HepG2 (cell line): ENCODE data around the gene ADGRG1. TPM values are rescaled to one million over a fixed set of nuclear protein-coding genes. Genes with fewer than 3 reads are reported as not detected.

ENCODE experiments used
- ATAC-seq: fragments of 200-7000 bp; cut with Tn5 transposase; 3 replicates; pipeline ENCODE4 v1.9.1; 2020; ENCODE audit warnings: mild to moderate bottlenecking, moderate library complexity
- BruUV-seq: library from RNA; stranded (reverse); fragments of 400-500 nt; replicated peaks from 2 replicates; lab custom pipeline; 2021; lab: Mats Ljungman, UMichigan
- CTCF ChIA-PET: fragments of 300-600 bp; formaldehyde crosslinking; extraction: SDS; loops from one replicate; lab custom pipeline; 2021; ENCODE audit warnings: low total read pairs, inconsistent platforms, low intra/inter-chr PET ratio; lab: Yijun Ruan, JAX
- POLR2A ChIA-PET: fragments of 350-600 bp; sonication (Branson Sonifier 250); formaldehyde crosslinking; loops from one replicate; lab custom pipeline; 2020; ENCODE audit warnings: antibody characterized with exemption, inconsistent platforms; lab: Yijun Ruan, JAX
- DNase-seq: peaks from one replicate; pipeline ENCODE4 v3.0.0-alpha.2; 2015; ENCODE audit warnings: low spot score
- FAIRE-seq: peaks from 3 replicates; lab custom pipeline; 2011; peaks lifted over from hg19 to GRCh38; lab: Jason Lieb, UNC
- H2AFZ ChIP-seq: one replicate; pipeline ENCODE4 v1.6.1; 2011; ENCODE audit warnings: low read length, inconsistent platforms
- H3K27ac ChIP-seq: fragments of 300-600 bp; 3 replicates; pipeline ENCODE4 v1.8.0; 2011; ENCODE audit warnings: mixed run types, mild to moderate bottlenecking, mixed read lengths, low read length, inconsistent platforms; ENCODE audit not compliant: insufficient read depth; ENCODE audit errors: extremely low read length
- H3K27me3 ChIP-seq, 2 experiments: fragments of 200-600 bp in 1 of 2; 2 replicates in 1 of 2; 3 replicates in 1 of 2; pipeline versions ENCODE4 v1.6.0 to v1.8.0; 2011; ENCODE audit warnings: low read length in 2 of 2, mild to moderate bottlenecking in 2 of 2, moderate library complexity in 2 of 2, inconsistent platforms in 1 of 2; ENCODE audit not compliant: insufficient read depth in 2 of 2, control insufficient read depth in 1 of 2
- H3K36me3 ChIP-seq, 2 experiments: fragments of 200-600 bp in 1 of 2; replicated peaks in 1 of 2; 2 replicates in 1 of 2; 3 replicates in 1 of 2; pipeline versions ENCODE4 v1.5.1 to v1.8.0; 2011; ENCODE audit warnings: low read length in 2 of 2, inconsistent platforms in 1 of 2; ENCODE audit not compliant: insufficient read depth in 2 of 2, control insufficient read depth in 1 of 2
- H3K4me1 ChIP-seq: 2 replicates; pipeline ENCODE4 v1.5.1; 2012; ENCODE audit warnings: low read length, inconsistent platforms; ENCODE audit not compliant: insufficient read depth
- H3K4me2 ChIP-seq: 2 replicates; pipeline ENCODE4 v1.6.0; 2011; ENCODE audit warnings: low read depth, low read length, inconsistent platforms
- H3K4me3 ChIP-seq, 3 experiments: fragments of 200-600 bp in 1 of 3; sonication (generic), shearing (Covaris generic) in 1 of 3; replicated peaks in 1 of 3; 2 replicates each; pipeline ENCODE4 v1.5.1; 2011 to 2016; ENCODE audit warnings: low read length in 3 of 3, inconsistent platforms in 2 of 3, low read depth in 2 of 3, mild to moderate bottlenecking in 2 of 3, control low read depth in 1 of 3, mixed read lengths in 1 of 3; ENCODE audit not compliant: insufficient read depth in 1 of 3
- H3K79me2 ChIP-seq: one replicate; pipeline ENCODE4 v1.6.1; 2011; ENCODE audit warnings: low read length, inconsistent platforms; ENCODE audit not compliant: insufficient read depth
- H3K9ac ChIP-seq: 2 replicates; pipeline ENCODE4 v1.6.0; 2011; ENCODE audit warnings: mild to moderate bottlenecking, low read depth, low read length, inconsistent platforms; ENCODE audit not compliant: insufficient read depth
- H3K9me3 ChIP-seq: 2 replicates; pipeline ENCODE4 v1.5.1; 2012; ENCODE audit warnings: mild to moderate bottlenecking, low read length
- H4K20me1 ChIP-seq: 2 replicates; pipeline ENCODE4 v1.6.0; 2011; ENCODE audit warnings: inconsistent platforms, mild to moderate bottlenecking, low read length, moderate library complexity; ENCODE audit not compliant: insufficient read depth
- BRD4 ChIP-seq: sonication (generic); formaldehyde crosslinking; IDR thresholded peaks from 2 replicates; pipeline ENCODE4 v1.4.0; 2020; ENCODE audit warnings: missing genetic modification reagents
- DR1 ChIP-seq: sonication (generic); formaldehyde crosslinking; IDR thresholded peaks from 2 replicates; pipeline ENCODE4 v1.8.0; 2021; ENCODE audit warnings: mild to moderate bottlenecking, missing genetic modification reagents, inconsistent platforms
- TBX2 ChIP-seq: sonication (generic); formaldehyde crosslinking; IDR thresholded peaks from 2 replicates; pipeline ENCODE4 v1.5.0; 2020; ENCODE audit warnings: missing genetic modification reagents, mild to moderate bottlenecking, borderline replicate concordance
- WGBS: methylation state at CpG from one replicate; pipeline ENCODE4 v1.1.6; 2017; ENCODE audit warnings: low lambda C conversion rate; 5-methylcytosine and 5-hydroxymethylcytosine counted together
- in situ Hi-C: cut with HindIII; loops from 2 replicates; pipeline ENCODE4 v1.10.0; 2017; ENCODE audit warnings: low pct_unique_long_range_greater_than_20kb; ENCODE audit not compliant: extremely low pct_ligation_motif_present
- intact Hi-C: fragments of 100-400 bp; cut with micrococcal nuclease; formaldehyde crosslinking; loops from one replicate; pipeline ENCODE4 v1.10.0; 2022; ENCODE audit not compliant: unreplicated experiment
- polyA plus RNA-seq, 8 experiments: library from polyadenylated mRNA; depleted of rRNA in 3 of 8; stranded (reverse) in 7 of 8; unstranded in 1 of 8; fragments of >200 nt; fragmentation: Illumina TruSeq in 4 of 8; extraction: Trizol in 4 of 8; gene quantifications; 2 replicates each; pipeline versions ENCODE4 v1.2.1 to v1.2.3, GENCODE V29; 2011 to 2016; ENCODE audit warnings: low read depth in 4 of 8, missing spikeins in 1 of 8, mixed read lengths in 1 of 8; ENCODE audit not compliant: insufficient read depth in 1 of 8
- total RNA-seq, 5 experiments: library from RNA; depleted of rRNA; stranded (reverse); fragments of >200 nt; fragmentation: Illumina TruSeq; extraction: Trizol; gene quantifications; 2 replicates each; pipeline ENCODE4 v1.2.3, GENCODE V29; 2016; ENCODE audit warnings: low read depth in 1 of 5

ADGRG1 gene
- total and polyA plus RNA-seq, 2 of the 13 experiments (the other 11 are each of a cell fraction or from before 2014, with no cell fraction given) = 2.7 to 5.9 TPM

DNA sequence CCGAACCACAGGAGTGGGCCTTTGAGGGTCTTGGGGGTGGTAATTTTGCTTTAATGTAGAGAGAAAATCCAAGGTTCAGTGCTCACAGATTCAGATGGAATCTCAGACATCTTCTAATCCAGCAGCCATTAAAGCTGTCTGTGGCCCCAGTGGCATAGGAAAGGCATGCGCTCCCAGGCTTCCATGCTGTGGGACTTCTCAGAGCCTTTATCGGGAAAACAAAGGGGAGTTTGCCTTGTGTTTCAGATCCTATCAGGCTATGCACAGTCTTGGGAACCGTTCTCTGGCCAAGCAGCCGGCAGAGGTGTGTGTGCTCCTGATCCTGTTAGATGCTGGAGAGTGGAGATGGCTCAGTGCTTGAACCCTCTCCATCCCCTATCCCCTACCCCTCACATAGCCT is 7.8 kb downstream of the ADGRG1 start:
- TF ChIP-seq DR1 = no peak
- TF ChIP-seq BRD4 (CRISPR knock-in tag) = peak; percentile 11; the same call in 1 of the 2 replicates
- TF ChIP-seq, all 625 proteins: peak for 1
- BruUV-seq = no TSS peak
- Histone ChIP-seq H3K4me2 (peak overlapping the region; percentile 94; the same call in 1 of the 2 replicates), H3K27ac (no peak overlapping the region), H4K20me1 (no peaks in the 10 kb centered on the region), H3K36me3 (no peaks in the 10 kb centered on the region), H3K4me1 (peaks cover 75% of the 10 kb centered on the region), H3K4me3 (no peak overlapping the region), H3K9ac (no peak overlapping the region; the same call in 1 of the 2 replicates), H2AFZ (no peak overlapping the region), H3K79me2 (no peaks in the 10 kb centered on the region), H3K9me3 (no peaks in the 10 kb centered on the region), H3K27me3 (no peaks in the 10 kb centered on the region)
- ATAC-seq = no peak
- 95% methylated on average over 4 of the region's 5 CpGs for WGBS
- in situ Hi-C loops (no loop called here), intact Hi-C loops (no loop called here)
- POLR2A ChIA-PET = interaction anchor here (0.6 to 6.9 kb wide), 11 partner anchors 7 to 146 kb away, joined by 3 to 127 read pairs (median 8); partner anchors contain the start of genes ADGRG3 and KATNB1
- CTCF ChIA-PET = interaction anchor here (2.3 kb wide), 1 partner anchor 13 kb away, joined by 9 read pairs; no protein-coding TSS in a partner anchor
- FAIRE-seq = peak; percentile 28
- DNase-seq = no peak

DNA sequence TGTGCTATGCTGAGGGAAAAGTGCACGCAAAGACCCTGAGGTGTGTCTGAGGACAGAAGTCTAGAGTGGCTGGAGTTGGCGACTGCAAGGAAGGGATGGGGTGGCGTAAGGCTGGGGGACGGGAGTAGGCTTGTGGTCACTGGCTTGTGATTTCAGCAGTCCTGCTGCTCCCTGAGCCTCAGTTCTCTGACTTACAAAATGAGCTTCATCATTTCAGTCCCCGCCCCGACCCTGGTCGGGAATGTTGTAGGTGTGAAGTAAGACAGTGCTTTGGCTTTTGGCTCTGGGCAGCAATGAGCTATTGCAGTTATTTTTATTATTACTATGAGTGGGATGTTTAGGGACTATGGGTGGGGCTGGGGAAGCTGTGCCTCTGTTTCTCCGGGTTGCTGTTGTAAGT is 8.6 kb downstream of the ADGRG1 start:
- Histone ChIP-seq H3K79me2 (no peaks in the 10 kb centered on the region), H3K9me3 (no peaks in the 10 kb centered on the region), H3K36me3 (no peaks in the 10 kb centered on the region), H3K4me2 (no peak overlapping the region), H3K4me3 (no peak overlapping the region), H4K20me1 (no peaks in the 10 kb centered on the region), H3K4me1 (peaks cover 77% of the 10 kb centered on the region), H3K27ac (no peak overlapping the region), H3K27me3 (no peaks in the 10 kb centered on the region), H2AFZ (no peak overlapping the region), H3K9ac (no peak overlapping the region)
- FAIRE-seq (peak; percentile 18), ATAC-seq (no peak), DNase-seq (no peak)
- no TSS peak for BruUV-seq
- 87% methylated on average over 8 of the region's 8 CpGs for WGBS
- POLR2A ChIA-PET = interaction anchor here (0.8 to 6.9 kb wide), 6 partner anchors 9 to 98 kb away, joined by 3 to 127 read pairs (median 6); partner anchors contain the start of genes ADGRG1 and KATNB1
- TF ChIP-seq TBX2 (CRISPR knock-in tag) = no peak
- in situ Hi-C loops (no loop called here), intact Hi-C loops (no loop called here)
- CTCF ChIA-PET = interaction anchor here (2.3 kb wide), 1 partner anchor 12 kb away, joined by 9 read pairs; no protein-coding TSS in a partner anchor
